Osteocyte (in vitro differentiated cells): ENCODE data around the gene COA7. TPM values are rescaled to one million over a fixed set of nuclear protein-coding genes. Genes with fewer than 3 reads are reported as not detected.

ENCODE experiments used
- DNase-seq: peaks from one replicate; pipeline ENCODE4 v3.0.0; 2021; ENCODE audit warnings: mixed read lengths; ENCODE audit not compliant: unreplicated experiment; ENCODE audit errors: extremely low spot score
- H3K27ac Mint-ChIP-seq: one replicate; pipeline ENCODE4 v1.8.0; 2021; ENCODE audit warnings: mild to moderate bottlenecking, mixed read lengths; ENCODE audit not compliant: unreplicated experiment
- H3K27me3 Mint-ChIP-seq: one replicate; pipeline ENCODE4 v1.8.0; 2021; ENCODE audit warnings: mixed read lengths; ENCODE audit not compliant: unreplicated experiment
- H3K36me3 Mint-ChIP-seq: one replicate; pipeline ENCODE4 v1.8.0; 2021; ENCODE audit warnings: mixed read lengths; ENCODE audit not compliant: unreplicated experiment
- H3K4me1 Mint-ChIP-seq: one replicate; pipeline ENCODE4 v1.8.0; 2021; ENCODE audit warnings: mixed read lengths; ENCODE audit not compliant: unreplicated experiment
- H3K4me3 Mint-ChIP-seq: one replicate; pipeline ENCODE4 v1.8.0; 2021; ENCODE audit warnings: mild to moderate bottlenecking, moderate library complexity, mixed read lengths; ENCODE audit not compliant: unreplicated experiment
- H3K9me3 Mint-ChIP-seq: one replicate; pipeline ENCODE4 v1.8.0; 2021; ENCODE audit warnings: mixed read lengths; ENCODE audit not compliant: unreplicated experiment
- total RNA-seq: library from RNA; stranded (reverse); gene quantifications from 2 replicates; pipeline ENCODE4 v1.2.1, GENCODE V29; 2021
- TF ChIP-seq, protein P1 (sequence below): fragments of 200-600 bp; sonication (generic); IDR thresholded peaks from 2 replicates; pipeline ENCODE4 v1.5.0; 2021; ENCODE audit warnings: antibody characterized with exemption, mild to moderate bottlenecking, moderate library complexity

Gene COA7
- total RNA-seq, 1 donor from 2014 or later, result 25.7 TPM

DNA sequence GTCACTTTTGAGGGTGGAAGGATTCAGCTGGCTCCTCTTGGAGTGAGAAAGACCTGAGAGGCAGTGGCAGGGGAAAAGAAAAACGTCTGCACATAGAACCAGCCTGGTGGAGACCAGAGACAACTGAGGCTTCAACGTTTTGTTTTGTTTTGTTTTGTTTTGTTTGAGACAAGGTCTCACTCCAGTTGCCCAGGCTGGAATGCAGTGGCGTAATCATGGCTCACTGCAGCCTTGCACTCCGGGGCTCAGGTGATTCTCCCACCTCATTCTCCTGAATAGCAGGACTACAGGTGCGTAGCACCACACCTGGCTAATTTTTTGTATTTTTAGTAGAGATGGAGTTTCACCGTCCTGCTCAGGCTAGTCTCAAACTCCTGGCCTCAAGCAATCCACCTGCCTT is 52.9 kb downstream of the COA7 start:
- Mint-ChIP-seq H3K4me1 (no peaks in the 10 kb centered on the region), H3K36me3 (no peaks in the 10 kb centered on the region), H3K27me3 (peaks cover 6% of the 10 kb centered on the region), H3K9me3 (no peaks in the 10 kb centered on the region), H3K4me3 (no peak overlapping the region), H3K27ac (no peak overlapping the region)
- no peak for DNase-seq
- TF ChIP-seq, protein P1, sequence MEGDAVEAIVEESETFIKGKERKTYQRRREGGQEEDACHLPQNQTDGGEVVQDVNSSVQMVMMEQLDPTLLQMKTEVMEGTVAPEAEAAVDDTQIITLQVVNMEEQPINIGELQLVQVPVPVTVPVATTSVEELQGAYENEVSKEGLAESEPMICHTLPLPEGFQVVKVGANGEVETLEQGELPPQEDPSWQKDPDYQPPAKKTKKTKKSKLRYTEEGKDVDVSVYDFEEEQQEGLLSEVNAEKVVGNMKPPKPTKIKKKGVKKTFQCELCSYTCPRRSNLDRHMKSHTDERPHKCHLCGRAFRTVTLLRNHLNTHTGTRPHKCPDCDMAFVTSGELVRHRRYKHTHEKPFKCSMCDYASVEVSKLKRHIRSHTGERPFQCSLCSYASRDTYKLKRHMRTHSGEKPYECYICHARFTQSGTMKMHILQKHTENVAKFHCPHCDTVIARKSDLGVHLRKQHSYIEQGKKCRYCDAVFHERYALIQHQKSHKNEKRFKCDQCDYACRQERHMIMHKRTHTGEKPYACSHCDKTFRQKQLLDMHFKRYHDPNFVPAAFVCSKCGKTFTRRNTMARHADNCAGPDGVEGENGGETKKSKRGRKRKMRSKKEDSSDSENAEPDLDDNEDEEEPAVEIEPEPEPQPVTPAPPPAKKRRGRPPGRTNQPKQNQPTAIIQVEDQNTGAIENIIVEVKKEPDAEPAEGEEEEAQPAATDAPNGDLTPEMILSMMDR, result no peak

DNA sequence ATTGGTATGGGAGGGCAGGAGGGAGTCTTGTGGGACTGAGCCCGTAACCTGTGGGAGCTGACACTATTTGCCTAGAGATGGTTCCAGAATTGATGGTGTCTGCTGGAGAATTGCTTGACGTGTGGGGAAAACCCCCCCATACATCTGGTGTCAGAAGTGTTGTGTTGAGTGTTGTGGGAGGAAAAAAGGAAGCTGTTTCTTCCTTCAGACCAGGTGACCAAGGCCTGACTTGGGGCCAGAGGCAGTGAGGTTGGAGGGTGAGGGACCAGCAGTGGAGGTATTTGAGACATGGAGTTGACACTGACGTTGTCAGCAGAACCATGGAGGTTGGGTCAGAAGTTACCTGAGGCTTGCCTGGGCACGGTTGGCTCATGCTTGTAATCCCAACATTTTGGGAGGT is 56.8 kb downstream of the COA7 start:
- no peaks in the 10 kb centered on the region for H3K9me3 Mint-ChIP-seq
- no peak overlapping the region for H3K4me3 Mint-ChIP-seq
- TF ChIP-seq, protein P1, result no peak
- no peak for DNase-seq
- no peak overlapping the region for H3K27ac Mint-ChIP-seq
- H3K36me3 Mint-ChIP-seq, result no peaks in the 10 kb centered on the region
- no peaks in the 10 kb centered on the region for H3K4me1 Mint-ChIP-seq
- peaks cover 3% of the 10 kb centered on the region for H3K27me3 Mint-ChIP-seq

DNA sequence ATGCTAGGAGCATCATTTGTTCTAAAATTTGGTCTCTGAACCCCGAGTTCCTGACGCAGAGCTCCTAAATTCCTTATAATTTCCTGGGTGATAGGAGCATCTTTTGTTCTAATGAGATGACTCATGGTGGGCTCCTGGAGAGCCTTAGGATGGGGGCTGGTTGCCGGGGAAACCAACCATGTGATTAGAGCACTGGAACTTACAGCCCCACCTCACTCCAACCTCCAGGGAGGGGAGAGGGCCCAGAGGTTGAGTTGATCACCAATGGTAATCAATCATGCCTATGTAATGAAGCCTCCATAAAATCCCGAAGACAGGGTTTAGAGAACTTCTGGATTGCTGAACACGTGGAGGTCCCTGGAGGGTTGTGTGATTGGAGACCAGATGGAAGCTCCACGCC is 57.5 kb downstream of the COA7 start:
- Mint-ChIP-seq H3K4me1 (no peaks in the 10 kb centered on the region), H3K27ac (no peak overlapping the region), H3K36me3 (no peaks in the 10 kb centered on the region), H3K27me3 (peaks cover 3% of the 10 kb centered on the region), H3K4me3 (no peak overlapping the region), H3K9me3 (no peaks in the 10 kb centered on the region)
- TF ChIP-seq, protein P1, result no peak
- DNase-seq, result no peak

DNA sequence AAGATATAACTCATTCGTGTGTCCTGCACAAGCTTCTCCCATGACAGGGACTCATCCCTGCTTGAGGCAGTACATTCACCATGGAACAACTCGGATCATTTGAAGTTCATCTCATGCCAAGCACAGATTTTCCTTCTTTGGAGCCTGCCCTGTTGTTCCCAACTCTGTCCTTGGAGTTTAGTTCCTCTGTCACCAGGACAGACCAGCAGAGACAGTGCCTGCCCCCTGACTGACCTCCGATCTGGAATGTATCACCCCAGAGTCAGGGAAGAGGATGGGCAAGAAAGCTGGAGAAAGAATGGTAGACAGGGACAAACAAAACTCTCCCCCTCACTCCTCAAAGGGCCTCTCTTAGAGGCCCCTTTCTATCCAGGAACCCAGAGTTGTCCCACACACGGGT is 60.2 kb downstream of the COA7 start:
- no peak for DNase-seq
- H3K36me3 Mint-ChIP-seq, result no peaks in the 10 kb centered on the region
- TF ChIP-seq, protein P1, result no peak
- peaks cover 5% of the 10 kb centered on the region for H3K4me1 Mint-ChIP-seq
- H3K27ac Mint-ChIP-seq, result no peak overlapping the region
- H3K27me3 Mint-ChIP-seq, result peaks cover 15% of the 10 kb centered on the region
- no peaks in the 10 kb centered on the region for H3K9me3 Mint-ChIP-seq
- no peak overlapping the region for H3K4me3 Mint-ChIP-seq

DNA sequence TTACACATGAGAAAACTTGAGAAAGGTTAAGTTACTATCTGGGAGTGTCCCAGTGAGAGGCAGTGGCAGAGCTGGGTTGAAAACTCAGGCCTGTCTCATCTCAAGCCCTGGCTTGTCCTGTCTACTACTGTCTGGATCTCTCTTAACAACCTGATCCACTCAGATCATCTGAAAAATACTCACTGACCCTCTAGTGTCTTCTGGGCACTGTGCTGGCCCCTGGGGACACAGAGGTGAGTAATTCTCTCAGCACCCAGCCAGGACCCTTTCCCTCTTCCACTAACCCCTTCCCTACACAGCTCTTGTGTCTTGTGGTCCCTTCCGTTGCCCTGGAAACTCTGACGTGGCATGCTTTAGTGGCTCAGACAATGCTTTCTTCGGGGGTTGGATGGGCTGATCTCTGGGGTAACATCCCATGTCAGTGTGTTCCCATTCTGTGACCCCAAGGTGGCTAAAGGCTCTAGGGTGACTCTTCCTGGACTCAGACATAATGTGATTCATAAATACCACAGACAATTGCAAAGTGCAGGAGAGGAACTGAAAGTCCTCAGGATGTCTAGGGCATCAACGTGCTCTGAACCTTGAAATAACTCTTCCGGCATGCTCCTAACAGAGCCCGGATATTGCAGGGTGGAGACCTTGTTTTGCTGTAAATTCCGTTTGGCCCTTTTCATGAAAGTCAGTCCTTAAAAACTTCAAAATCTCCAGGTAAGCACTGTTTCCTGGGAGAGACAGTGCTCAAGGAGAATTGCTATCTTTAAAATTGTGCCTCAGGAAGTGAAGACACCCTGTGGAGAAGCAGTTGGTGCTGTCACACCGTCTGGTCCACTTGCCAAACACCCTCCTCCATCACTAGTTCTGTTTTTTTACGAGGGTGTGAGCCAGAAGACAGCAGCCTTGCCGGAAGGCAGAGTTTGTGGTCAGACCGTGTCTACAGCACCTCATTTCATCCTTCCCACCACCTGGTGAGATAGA is 61.1 kb downstream of the COA7 start:
- Mint-ChIP-seq H3K4me1 (peaks cover 5% of the 10 kb centered on the region), H3K4me3 (no peak overlapping the region), H3K36me3 (no peaks in the 10 kb centered on the region), H3K27me3 (peaks cover 19% of the 10 kb centered on the region), H3K9me3 (no peaks in the 10 kb centered on the region), H3K27ac (no peak overlapping the region)
- TF ChIP-seq, protein P1, result no peak
- DNase-seq, result no peak
